K562 (cell line): ENCODE results near the gene RTBDN. TPM values are rescaled to one million over a fixed set of nuclear protein-coding genes. Genes with fewer than 3 reads are reported as not detected.

Experiments
- ARID4B ChIP-seq: sonication (generic); formaldehyde crosslinking; IDR thresholded peaks from 2 replicates; pipeline ENCODE4 v1.8.0; 2022; ENCODE audit warnings: mild to moderate bottlenecking, missing genetic modification reagents
- CBFA2T3 ChIP-seq: fragments of 450-650 bp; IDR thresholded peaks from 2 replicates; pipeline ENCODE4 v1.6.1; 2017
- CHD1 ChIP-seq: fragments of 200-600 bp; sonication (generic); IDR thresholded peaks from one replicate; pipeline ENCODE4 v1.6.1; 2012; ENCODE audit warnings: mild to moderate bottlenecking, moderate library complexity, low read length, inconsistent platforms
- KLF10 ChIP-seq: fragments of 250-450 bp; sonication (Bioruptor Pico); IDR thresholded peaks from 2 replicates; pipeline ENCODE4 v1.6.1; 2021; ENCODE audit warnings: matching md5 sums
- LEF1 ChIP-seq: fragments of 450-650 bp; IDR thresholded peaks from 2 replicates; pipeline ENCODE4 v1.6.1; 2016; ENCODE audit warnings: mild to moderate bottlenecking
- SAP30 ChIP-seq: fragments of 200-600 bp; sonication (generic); IDR thresholded peaks from 2 replicates; pipeline ENCODE4 v1.6.1; 2012; ENCODE audit warnings: borderline replicate concordance, low read depth, mild to moderate bottlenecking, moderate library complexity, low read length, control low read depth, inconsistent platforms; ENCODE audit not compliant: insufficient read depth, poor library complexity, severe bottlenecking
- SETDB1 ChIP-seq: IDR thresholded peaks from one replicate; pipeline ENCODE4 v1.6.1; 2012; ENCODE audit warnings: low read length, control low read depth, inconsistent platforms
- TAL1 ChIP-seq: fragments of 450-650 bp; IDR thresholded peaks from 2 replicates; pipeline ENCODE4 v1.6.1; 2016; ENCODE audit warnings: mild to moderate bottlenecking
- TARDBP ChIP-seq: fragments of 450-650 bp; IDR thresholded peaks from 2 replicates; pipeline ENCODE4 v1.6.1; 2016
- ZNF253 ChIP-seq: fragments of 250-450 bp; sonication (Bioruptor Pico); conservative IDR thresholded peaks from 2 replicates; pipeline ENCODE4 v1.6.1; 2021; ENCODE audit warnings: mild to moderate bottlenecking
- ZNF717 ChIP-seq: fragments of 250-450 bp; sonication (Bioruptor Pico); IDR thresholded peaks from 2 replicates; pipeline ENCODE4 v1.5.0; 2021
- ZNF75A ChIP-seq: fragments of 450-650 bp; formaldehyde crosslinking; IDR thresholded peaks from 2 replicates; pipeline ENCODE4 v1.4.0; 2020; ENCODE audit warnings: mild to moderate bottlenecking
- polyA plus RNA-seq, 8 experiments: library from polyadenylated mRNA; depleted of rRNA in 4 of 8; stranded (reverse) in 5 of 8; unstranded in 3 of 8; fragments of >200 nt; fragmentation: Nextera tagmentation in 2 of 8; fragmentation: Illumina TruSeq in 1 of 8; extraction: Ambion mirVana in 2 of 8; extraction: Trizol in 1 of 8; gene quantifications; 2 replicates each; pipeline versions ENCODE4 v1.2.1 to v1.2.3, GENCODE V29; 2011 to 2014; ENCODE audit warnings: inconsistent platforms in 1 of 8, missing spikeins in 1 of 8
- total RNA-seq, 7 experiments: library from RNA; depleted of rRNA in 6 of 7; stranded (reverse); fragments of >200 nt in 6 of 7; fragmentation: Illumina TruSeq in 2 of 7; extraction: Trizol in 2 of 7; gene quantifications; 2 replicates each; pipeline versions ENCODE4 v1.2.1 to v1.2.3, GENCODE V29; 2011 to 2021; ENCODE audit warnings: low replicate concordance in 1 of 7
- TF ChIP-seq, protein P1 (sequence below): fragments of 250-450 bp; sonication (Bioruptor Pico); IDR thresholded peaks from 2 replicates; pipeline ENCODE4 v1.9.0; 2021; ENCODE audit warnings: mild to moderate bottlenecking
- TF ChIP-seq, protein P2 (sequence below): sonication (generic); formaldehyde crosslinking; IDR thresholded peaks from 2 replicates; pipeline ENCODE4 v1.4.0; 2020; ENCODE audit warnings: mild to moderate bottlenecking, missing genetic modification reagents
- TF ChIP-seq, protein P3 (sequence below): fragments of 150-350 bp; IDR thresholded peaks from 2 replicates; pipeline ENCODE4 v1.6.1; 2014; ENCODE audit warnings: low read depth, mild to moderate bottlenecking, low read length, borderline replicate concordance
- TF ChIP-seq, protein P4 (sequence below): conservative IDR thresholded peaks from 2 replicates; pipeline ENCODE4 v1.6.1; 2011; ENCODE audit warnings: low read depth, mild to moderate bottlenecking, low read length; ENCODE audit not compliant: control insufficient read depth

RTBDN gene
- total and polyA plus RNA-seq, 9 of the 15 experiments (the other 6 are each of a cell fraction or from before 2014, with no cell fraction given) = 0.20 to 2.3 (median 0.72) TPM; not detected in 1

DNA sequence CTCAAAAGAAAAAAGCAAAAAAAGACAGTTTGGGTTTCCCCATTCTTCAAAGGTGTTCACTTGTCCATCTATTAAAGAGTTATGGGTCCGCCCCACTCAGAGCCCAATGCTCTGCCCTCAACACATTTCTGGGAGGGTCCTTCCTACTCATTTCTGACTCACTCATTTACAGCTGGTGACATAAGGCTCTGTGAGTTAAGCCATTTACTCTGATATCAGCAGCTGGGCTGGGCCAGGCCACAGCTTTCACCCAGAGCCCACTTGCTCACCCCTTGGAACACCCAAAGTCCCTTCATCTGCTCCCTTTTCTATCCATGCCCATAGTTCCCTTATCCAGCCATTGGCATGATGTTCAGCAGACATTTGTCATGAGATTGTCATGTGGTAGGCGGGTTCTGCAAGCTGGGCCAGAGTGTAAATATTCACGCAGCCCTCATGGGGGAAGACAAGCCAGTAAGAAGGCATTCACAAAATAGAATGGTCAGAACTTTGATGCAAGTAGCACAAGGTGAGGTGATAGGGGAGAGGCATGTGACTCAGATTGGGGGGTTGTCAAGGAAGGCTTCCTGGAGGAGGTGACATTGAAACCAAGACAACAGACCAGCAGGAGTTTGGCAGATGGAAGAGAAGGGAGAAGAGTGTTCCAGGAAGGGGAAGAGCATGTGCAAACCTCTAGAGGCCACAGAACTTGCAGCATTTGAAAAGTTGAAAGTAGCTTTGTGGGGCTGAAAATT, 9.8 kb upstream of the RTBDN start (continued):
- no peak for TF ChIP-seq SAP30
- no peak for TF ChIP-seq KLF10 (CRISPR knock-in tag)
- peak; percentile 15; the same call in 1 of the 2 replicates for TF ChIP-seq CBFA2T3
- TF ChIP-seq, protein P1, sequence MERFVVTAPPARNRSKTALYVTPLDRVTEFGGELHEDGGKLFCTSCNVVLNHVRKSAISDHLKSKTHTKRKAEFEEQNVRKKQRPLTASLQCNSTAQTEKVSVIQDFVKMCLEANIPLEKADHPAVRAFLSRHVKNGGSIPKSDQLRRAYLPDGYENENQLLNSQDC (CRISPR knock-in tag) = no peak
- TF ChIP-seq, protein P2, sequence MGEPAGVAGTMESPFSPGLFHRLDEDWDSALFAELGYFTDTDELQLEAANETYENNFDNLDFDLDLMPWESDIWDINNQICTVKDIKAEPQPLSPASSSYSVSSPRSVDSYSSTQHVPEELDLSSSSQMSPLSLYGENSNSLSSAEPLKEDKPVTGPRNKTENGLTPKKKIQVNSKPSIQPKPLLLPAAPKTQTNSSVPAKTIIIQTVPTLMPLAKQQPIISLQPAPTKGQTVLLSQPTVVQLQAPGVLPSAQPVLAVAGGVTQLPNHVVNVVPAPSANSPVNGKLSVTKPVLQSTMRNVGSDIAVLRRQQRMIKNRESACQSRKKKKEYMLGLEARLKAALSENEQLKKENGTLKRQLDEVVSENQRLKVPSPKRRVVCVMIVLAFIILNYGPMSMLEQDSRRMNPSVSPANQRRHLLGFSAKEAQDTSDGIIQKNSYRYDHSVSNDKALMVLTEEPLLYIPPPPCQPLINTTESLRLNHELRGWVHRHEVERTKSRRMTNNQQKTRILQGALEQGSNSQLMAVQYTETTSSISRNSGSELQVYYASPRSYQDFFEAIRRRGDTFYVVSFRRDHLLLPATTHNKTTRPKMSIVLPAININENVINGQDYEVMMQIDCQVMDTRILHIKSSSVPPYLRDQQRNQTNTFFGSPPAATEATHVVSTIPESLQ = no peak
- TF ChIP-seq ZNF717 = no peak
- TF ChIP-seq ZNF253 (CRISPR knock-in tag) = no peak
- TF ChIP-seq CHD1 = no peak
- TF ChIP-seq, protein P3, sequence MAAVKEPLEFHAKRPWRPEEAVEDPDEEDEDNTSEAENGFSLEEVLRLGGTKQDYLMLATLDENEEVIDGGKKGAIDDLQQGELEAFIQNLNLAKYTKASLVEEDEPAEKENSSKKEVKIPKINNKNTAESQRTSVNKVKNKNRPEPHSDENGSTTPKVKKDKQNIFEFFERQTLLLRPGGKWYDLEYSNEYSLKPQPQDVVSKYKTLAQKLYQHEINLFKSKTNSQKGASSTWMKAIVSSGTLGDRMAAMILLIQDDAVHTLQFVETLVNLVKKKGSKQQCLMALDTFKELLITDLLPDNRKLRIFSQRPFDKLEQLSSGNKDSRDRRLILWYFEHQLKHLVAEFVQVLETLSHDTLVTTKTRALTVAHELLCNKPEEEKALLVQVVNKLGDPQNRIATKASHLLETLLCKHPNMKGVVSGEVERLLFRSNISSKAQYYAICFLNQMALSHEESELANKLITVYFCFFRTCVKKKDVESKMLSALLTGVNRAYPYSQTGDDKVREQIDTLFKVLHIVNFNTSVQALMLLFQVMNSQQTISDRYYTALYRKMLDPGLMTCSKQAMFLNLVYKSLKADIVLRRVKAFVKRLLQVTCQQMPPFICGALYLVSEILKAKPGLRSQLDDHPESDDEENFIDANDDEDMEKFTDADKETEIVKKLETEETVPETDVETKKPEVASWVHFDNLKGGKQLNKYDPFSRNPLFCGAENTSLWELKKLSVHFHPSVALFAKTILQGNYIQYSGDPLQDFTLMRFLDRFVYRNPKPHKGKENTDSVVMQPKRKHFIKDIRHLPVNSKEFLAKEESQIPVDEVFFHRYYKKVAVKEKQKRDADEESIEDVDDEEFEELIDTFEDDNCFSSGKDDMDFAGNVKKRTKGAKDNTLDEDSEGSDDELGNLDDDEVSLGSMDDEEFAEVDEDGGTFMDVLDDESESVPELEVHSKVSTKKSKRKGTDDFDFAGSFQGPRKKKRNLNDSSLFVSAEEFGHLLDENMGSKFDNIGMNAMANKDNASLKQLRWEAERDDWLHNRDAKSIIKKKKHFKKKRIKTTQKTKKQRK = no peak
- TF ChIP-seq ARID4B (CRISPR knock-in tag) = no peak
- no peak for TF ChIP-seq TAL1
- no peak for TF ChIP-seq SETDB1
- no peak for TF ChIP-seq ZNF75A (CRISPR knock-in tag)
- TF ChIP-seq TARDBP = no peak
- TF ChIP-seq, protein P4, sequence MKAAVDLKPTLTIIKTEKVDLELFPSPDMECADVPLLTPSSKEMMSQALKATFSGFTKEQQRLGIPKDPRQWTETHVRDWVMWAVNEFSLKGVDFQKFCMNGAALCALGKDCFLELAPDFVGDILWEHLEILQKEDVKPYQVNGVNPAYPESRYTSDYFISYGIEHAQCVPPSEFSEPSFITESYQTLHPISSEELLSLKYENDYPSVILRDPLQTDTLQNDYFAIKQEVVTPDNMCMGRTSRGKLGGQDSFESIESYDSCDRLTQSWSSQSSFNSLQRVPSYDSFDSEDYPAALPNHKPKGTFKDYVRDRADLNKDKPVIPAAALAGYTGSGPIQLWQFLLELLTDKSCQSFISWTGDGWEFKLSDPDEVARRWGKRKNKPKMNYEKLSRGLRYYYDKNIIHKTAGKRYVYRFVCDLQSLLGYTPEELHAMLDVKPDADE = no peak
- no peak for TF ChIP-seq LEF1
